GM13977 (cell line): ENCODE results near the gene BRD3.

Experiments used
- DNase-seq: peaks from one replicate; pipeline ENCODE4 v3.0.0; 2012; ENCODE audit warnings: low spot score
- CTCF ChIP-seq: IDR thresholded peaks from 2 replicates; pipeline ENCODE4 v1.5.1; 2012; ENCODE audit warnings: mild to moderate bottlenecking, control low read depth; ENCODE audit not compliant: insufficient read depth; ENCODE audit errors: extremely low read depth, missing control alignments
- in situ Hi-C: fragments of 300-500 bp; cut with MboI; formaldehyde crosslinking; loops from one replicate; pipeline ENCODE4 v1.12.0; 2022; ENCODE audit warnings: low sequenced_read_pairs, low pct_unique_long_range_greater_than_20kb, mixed read lengths, inconsistent platforms; ENCODE audit not compliant: unreplicated experiment

The BRD3 gene

GRCh38 chr9:134057751-134058701, 9.8 kb downstream of the BRD3 start:
- no peak for TF ChIP-seq CTCF
- in situ Hi-C loops, result no loop called here
- DNase-seq, result no peak

- DNase-seq, result no peak
- no peak for TF ChIP-seq CTCF
- in situ Hi-C loops, result no loop called here
These were observed 10.5 kb downstream of the BRD3 start for GRCh38 chr9:134057307-134057657.

GRCh38 chr9:134056483-134057306, 11.1 kb downstream of the BRD3 start:
- no peak for TF ChIP-seq CTCF
- no peak for DNase-seq

GRCh38 chr9:134055981-134056461, 11.8 kb downstream of the BRD3 start:
- in situ Hi-C loops, result no loop called here
- DNase-seq, result no peak
- TF ChIP-seq CTCF, result no peak

More at GRCh38 chr9:134056483-134057306, 11.1 kb downstream of the BRD3 start:
- in situ Hi-C loops, result no loop called here

GRCh38 chr9:134054891-134055811, 12.7 kb downstream of the BRD3 start:
- DNase-seq, result no peak
- in situ Hi-C loops, result no loop called here
- no peak for TF ChIP-seq CTCF
